T-helper 2 cell treated with Interferon-gamma antibody and Interleukin-4, amounts not matched to agents 5 μg/mL and 100 μg/mL, for 36 hours (primary cell): Measurements from ENCODE around the gene SLX1A.
"Not testable (repeated sequence)": the region's sequence is repeated elsewhere in the genome, so short reads cannot be mapped to it uniquely, and the experiment has no call there.

Experiments
- DNase-seq: peaks from one replicate; pipeline ENCODE4 v3.0.0; 2021; ENCODE audit warnings: low spot score
- H3K27ac Mint-ChIP-seq: one replicate; pipeline ENCODE4 v1.8.0; 2021; ENCODE audit warnings: mild to moderate bottlenecking, mixed read lengths
- H3K27me3 Mint-ChIP-seq: one replicate; pipeline ENCODE4 v1.8.0; 2021; ENCODE audit warnings: low read depth, mixed read lengths
- H3K36me3 Mint-ChIP-seq: one replicate; pipeline ENCODE4 v1.8.0; 2021; ENCODE audit warnings: low read depth, mixed read lengths
- H3K4me1 Mint-ChIP-seq: one replicate; pipeline ENCODE4 v1.8.0; 2021; ENCODE audit warnings: low read depth, mixed read lengths
- H3K4me3 Mint-ChIP-seq: one replicate; pipeline ENCODE4 v1.8.0; 2022; ENCODE audit warnings: mild to moderate bottlenecking, moderate library complexity, mixed read lengths
- H3K9me3 Mint-ChIP-seq: one replicate; pipeline ENCODE4 v1.8.0; 2021; ENCODE audit warnings: mixed read lengths

The SLX1A gene

GRCh38 chr16:30187971-30188561, 5.6 kb upstream of the SLX1A start:
- H3K36me3 Mint-ChIP-seq = peaks cover 44% of the 10 kb centered on the region
- H3K27ac Mint-ChIP-seq = no peak overlapping the region
- no peaks in the 10 kb centered on the region for H3K9me3 Mint-ChIP-seq
- H3K27me3 Mint-ChIP-seq = no peaks in the 10 kb centered on the region
- peak overlapping the region; percentile 60 for H3K4me3 Mint-ChIP-seq
- H3K4me1 Mint-ChIP-seq = peaks cover 9% of the 10 kb centered on the region
- DNase-seq = no peak

GRCh38 chr16:30191158-30191557, 2.5 kb upstream of the SLX1A start:
- DNase-seq, H3K4me3 Mint-ChIP-seq, H3K4me1 Mint-ChIP-seq, H3K9me3 Mint-ChIP-seq, H3K27me3 Mint-ChIP-seq, H3K27ac Mint-ChIP-seq: not testable (repeated sequence)
- H3K36me3 Mint-ChIP-seq = peaks cover 20% of the 10 kb centered on the region

- not testable (repeated sequence) for H3K4me3 Mint-ChIP-seq, H3K27ac Mint-ChIP-seq, H3K4me1 Mint-ChIP-seq, H3K27me3 Mint-ChIP-seq, H3K9me3 Mint-ChIP-seq, DNase-seq, H3K36me3 Mint-ChIP-seq
Observed at GRCh38 chr16:30193098-30193497, 577 bp upstream of the SLX1A start.

GRCh38 chr16:30194172-30194925, 674 bp downstream of the SLX1A start:
- H3K36me3 Mint-ChIP-seq, H3K27ac Mint-ChIP-seq, H3K4me1 Mint-ChIP-seq, H3K4me3 Mint-ChIP-seq, H3K9me3 Mint-ChIP-seq, H3K27me3 Mint-ChIP-seq: not testable (repeated sequence)
- DNase-seq = peak; percentile 5

GRCh38 chr16:30197001-30197400, 3.3 kb downstream of the SLX1A start:
- not testable (repeated sequence) for H3K27ac Mint-ChIP-seq, H3K27me3 Mint-ChIP-seq, H3K4me1 Mint-ChIP-seq

GRCh38 chr16:30199049-30199448, 5.4 kb downstream of the SLX1A start, which contains the start of gene SULT1A3:
SULT1A3 (plus strand) TSS chr16:30199255; CDS start chr16:30200729, 1,474 bp downstream.
- not testable (repeated sequence) for H3K4me3 Mint-ChIP-seq, H3K9me3 Mint-ChIP-seq, DNase-seq, H3K36me3 Mint-ChIP-seq, H3K27me3 Mint-ChIP-seq, H3K27ac Mint-ChIP-seq, H3K4me1 Mint-ChIP-seq

More at GRCh38 chr16:30197001-30197400, 3.3 kb downstream of the SLX1A start:
- not testable (repeated sequence) for H3K4me3 Mint-ChIP-seq, H3K9me3 Mint-ChIP-seq, H3K36me3 Mint-ChIP-seq
- DNase-seq = peak; percentile 2

GRCh38 chr16:30199608-30200343, 6.1 kb downstream of the SLX1A start:
- H3K27ac Mint-ChIP-seq, H3K4me3 Mint-ChIP-seq, H3K27me3 Mint-ChIP-seq, H3K36me3 Mint-ChIP-seq, H3K9me3 Mint-ChIP-seq, DNase-seq, H3K4me1 Mint-ChIP-seq: not testable (repeated sequence)

GRCh38 chr16:30205541-30206236, 12.0 kb downstream of the SLX1A start:
- H3K4me1 Mint-ChIP-seq, H3K9me3 Mint-ChIP-seq: not testable (repeated sequence)

GRCh38 chr16:30206252-30206651, 12.6 kb downstream of the SLX1A start:
- not testable (repeated sequence) for H3K27ac Mint-ChIP-seq, H3K4me1 Mint-ChIP-seq, H3K4me3 Mint-ChIP-seq, H3K27me3 Mint-ChIP-seq, DNase-seq, H3K9me3 Mint-ChIP-seq, H3K36me3 Mint-ChIP-seq

More at GRCh38 chr16:30205541-30206236, 12.0 kb downstream of the SLX1A start:
- peak; percentile 3 for DNase-seq
- not testable (repeated sequence) for H3K27me3 Mint-ChIP-seq, H3K36me3 Mint-ChIP-seq, H3K27ac Mint-ChIP-seq, H3K4me3 Mint-ChIP-seq

- H3K27ac Mint-ChIP-seq, H3K4me3 Mint-ChIP-seq, H3K27me3 Mint-ChIP-seq, DNase-seq, H3K9me3 Mint-ChIP-seq, H3K4me1 Mint-ChIP-seq, H3K36me3 Mint-ChIP-seq: not testable (repeated sequence)
Observed at GRCh38 chr16:30207063-30207704, 13.5 kb downstream of the SLX1A start.

- H3K4me3 Mint-ChIP-seq, H3K27ac Mint-ChIP-seq, H3K27me3 Mint-ChIP-seq, H3K36me3 Mint-ChIP-seq, DNase-seq, H3K4me1 Mint-ChIP-seq, H3K9me3 Mint-ChIP-seq: not testable (repeated sequence)
Observed at GRCh38 chr16:30209032-30209431, 15.4 kb downstream of the SLX1A start.

- H3K36me3 Mint-ChIP-seq, H3K4me1 Mint-ChIP-seq, H3K4me3 Mint-ChIP-seq, H3K9me3 Mint-ChIP-seq, H3K27me3 Mint-ChIP-seq, DNase-seq, H3K27ac Mint-ChIP-seq: not testable (repeated sequence)
Observed at GRCh38 chr16:30211414-30211813, 17.7 kb downstream of the SLX1A start.

- H3K27ac Mint-ChIP-seq, H3K4me3 Mint-ChIP-seq, H3K4me1 Mint-ChIP-seq, H3K9me3 Mint-ChIP-seq, H3K27me3 Mint-ChIP-seq, DNase-seq, H3K36me3 Mint-ChIP-seq: not testable (repeated sequence)
Observed at GRCh38 chr16:30217082-30217481, 23.4 kb downstream of the SLX1A start.
